Measurements from ENCODE around the gene GPR4. TPM values are rescaled to one million over a fixed set of nuclear protein-coding genes. Genes with fewer than 3 reads are reported as not detected.

Gene GPR4
- total RNA-seq, result 1 to 10 TPM in 1 of 2 donors, under 1 TPM in 1; 0.59 to 1.5 TPM
- long read RNA-seq, partial matches to known transcripts, result 0 of 3 reads
- long read RNA-seq, other reads (novel, unspliced or antisense), result 3 of 3 reads

DNA sequence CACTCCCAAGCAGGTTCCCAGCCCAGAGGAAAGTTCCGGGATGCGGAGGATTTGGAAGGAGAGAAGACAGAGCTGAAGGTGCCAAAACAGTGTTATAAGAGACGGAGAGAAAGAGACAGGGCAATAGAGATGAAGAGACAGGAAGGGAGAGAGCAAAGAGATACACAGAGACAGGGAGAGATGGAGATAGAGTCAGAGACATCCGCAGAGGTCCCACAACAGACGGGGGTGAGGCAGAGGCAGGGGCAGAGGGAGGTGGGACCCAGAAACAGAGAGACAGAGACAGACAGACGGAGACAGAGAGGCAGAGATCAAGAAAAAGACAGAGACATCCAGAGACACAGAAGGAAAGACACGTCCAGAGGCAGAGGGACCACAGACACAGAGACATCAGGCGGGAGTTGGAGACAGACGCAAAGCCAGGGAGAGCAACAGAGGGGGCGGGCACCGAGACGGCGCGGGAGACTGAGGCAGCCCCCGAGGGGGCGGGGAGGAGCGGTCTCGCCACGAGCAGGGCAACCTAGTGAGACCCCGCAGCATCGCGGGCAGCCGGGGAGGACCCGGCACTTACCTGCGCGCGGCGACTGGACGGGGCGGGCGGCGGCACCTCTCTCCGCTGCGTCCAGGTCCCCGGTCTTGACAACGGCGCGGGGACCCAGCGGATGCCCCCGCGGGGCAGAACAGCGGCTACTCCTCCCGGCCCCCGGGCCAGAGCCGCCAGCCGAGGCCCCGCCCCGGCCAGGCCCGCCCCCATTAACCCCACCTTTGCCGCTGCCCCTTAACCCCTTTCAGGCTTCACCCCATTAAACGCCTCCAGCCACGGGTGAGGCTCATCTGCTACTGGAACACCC, at the start of gene GPR4:
Gene GPR4 (minus strand): TSS at position 689 of the 851 bp plus-strand sequence. CDS start 10,346 bp downstream, outside the sequence.
- intact Hi-C loops (cut with DNase I, micrococcal nuclease), result no loop called here
- ATAC-seq, result peak; percentile 50
- no peak for DNase-seq

DNA sequence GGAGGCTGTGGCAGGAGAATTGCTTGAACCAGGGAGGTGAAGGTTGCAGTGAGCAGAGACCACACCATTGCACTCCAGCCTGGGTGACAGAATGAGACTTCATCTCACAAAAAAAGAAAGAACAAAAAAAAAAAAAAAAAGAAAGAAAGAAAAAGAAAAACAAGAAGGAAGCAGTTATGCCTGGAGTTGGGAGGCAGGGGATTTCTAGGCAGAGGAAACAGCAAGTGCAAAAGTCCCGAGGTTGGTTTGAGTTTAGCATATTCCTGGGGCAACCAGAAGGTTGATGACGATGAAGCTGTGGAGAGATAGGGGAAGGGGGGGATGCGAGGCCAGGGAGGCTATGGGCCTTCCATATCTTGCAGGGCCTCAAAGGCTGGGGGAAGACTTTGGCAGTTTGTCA, 48.7 kb upstream of the GPR4 start:
- no peak for ATAC-seq
- DNase-seq, result no peak
- intact Hi-C loops (cut with DNase I, micrococcal nuclease), result no loop called here

DNA sequence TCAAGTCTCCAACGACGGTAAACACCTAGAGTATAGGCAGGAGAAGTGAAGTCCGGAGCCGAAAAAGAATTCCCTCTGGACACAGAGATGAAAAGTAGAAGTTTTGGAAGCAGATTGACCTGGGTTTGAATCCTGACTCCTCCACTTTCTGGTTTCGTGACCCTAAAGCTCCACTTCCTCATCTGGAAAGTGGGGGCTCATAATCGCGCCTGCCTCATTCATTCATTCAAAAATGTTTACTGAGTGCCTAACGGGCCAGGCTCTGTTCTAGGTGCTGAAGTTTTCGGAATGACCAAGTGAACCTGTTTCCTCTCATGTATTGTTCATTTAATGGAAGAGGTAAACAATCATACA, 44.3 kb upstream of the GPR4 start:
- intact Hi-C loops (cut with DNase I, micrococcal nuclease), result loop anchor here in 1 of 2 donors (10.0 kb wide), 1 partner anchor 52 kb away; no protein-coding TSS in a partner anchor
- DNase-seq, result no peak

DNA sequence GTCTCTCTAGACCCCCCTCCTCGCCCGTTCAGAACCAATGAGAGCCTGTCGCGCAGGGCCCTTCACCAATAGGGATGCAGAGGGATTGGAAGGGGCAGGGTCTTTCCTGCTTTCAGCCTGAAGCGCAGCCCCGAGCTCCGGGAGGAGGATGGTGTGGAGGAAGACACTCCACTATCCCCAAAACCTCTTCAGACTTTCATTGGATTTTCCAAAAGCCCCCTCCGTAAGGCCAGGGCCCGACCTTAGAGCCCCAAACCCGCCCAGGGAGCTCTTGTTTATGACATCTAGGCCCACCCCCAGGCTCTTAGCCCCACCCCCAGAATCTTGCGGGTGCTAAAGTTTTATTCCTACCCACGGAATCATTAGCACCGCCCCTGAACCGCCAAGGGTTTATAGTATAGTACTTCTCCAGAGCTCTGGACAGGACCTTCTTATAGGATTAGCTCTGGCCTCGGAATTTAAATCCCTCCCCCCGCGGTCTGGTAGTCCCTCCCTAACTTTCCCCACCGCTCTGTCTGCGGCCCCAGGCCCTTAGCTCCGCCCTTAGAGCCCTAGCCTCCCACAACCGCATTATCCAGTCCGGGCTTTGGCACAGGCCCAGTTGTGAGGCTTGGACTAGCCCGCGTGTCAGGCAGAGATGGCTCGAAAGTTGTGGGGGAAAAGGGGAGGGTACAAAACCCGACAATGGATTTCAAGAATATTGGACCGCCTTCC, 43.8 kb upstream of the GPR4 start:
- DNase-seq, result peak; percentile 68 to 69
- intact Hi-C loops (cut with DNase I, micrococcal nuclease), result loop anchor here in 1 of 2 donors (10.0 kb wide), 1 partner anchor 51 kb away; no protein-coding TSS in a partner anchor
- no peak for ATAC-seq

More for the DNA sequence above, 44.3 kb upstream of the GPR4 start:
- no peak for ATAC-seq

DNA sequence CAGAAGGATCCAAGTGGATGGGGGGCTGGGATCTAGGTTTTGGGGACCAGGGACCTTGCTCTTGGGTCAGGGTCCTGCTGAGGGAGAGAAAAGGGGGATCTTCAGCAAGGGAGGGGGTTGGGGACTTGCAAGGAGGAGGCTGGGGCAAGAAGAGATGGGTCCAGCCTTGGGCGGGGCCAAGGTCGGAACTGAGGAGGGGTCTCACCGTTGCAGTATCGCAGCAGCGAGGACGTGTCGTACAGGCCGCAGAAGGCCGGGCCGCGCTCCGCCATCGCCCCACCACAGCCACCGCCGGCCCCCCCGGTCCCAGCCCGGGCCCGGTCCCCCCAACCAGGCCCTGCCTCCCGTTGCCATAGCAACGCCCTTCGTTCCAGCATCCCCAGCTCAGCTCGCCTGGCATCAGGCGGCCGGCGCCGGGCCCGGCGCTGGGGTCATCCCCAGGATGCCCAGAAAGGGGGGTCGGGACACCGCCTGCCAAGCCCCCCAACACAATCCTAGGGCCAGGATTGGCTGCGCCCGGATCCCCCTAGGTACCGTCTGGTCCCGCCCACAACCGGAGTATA, 43.1 kb upstream of the GPR4 start:
- no peak for DNase-seq
- intact Hi-C loops (cut with DNase I, micrococcal nuclease), result loop anchor here in 1 of 2 donors (10.0 kb wide), 1 partner anchor 50 kb away; no protein-coding TSS in a partner anchor
- ATAC-seq, result no peak

DNA sequence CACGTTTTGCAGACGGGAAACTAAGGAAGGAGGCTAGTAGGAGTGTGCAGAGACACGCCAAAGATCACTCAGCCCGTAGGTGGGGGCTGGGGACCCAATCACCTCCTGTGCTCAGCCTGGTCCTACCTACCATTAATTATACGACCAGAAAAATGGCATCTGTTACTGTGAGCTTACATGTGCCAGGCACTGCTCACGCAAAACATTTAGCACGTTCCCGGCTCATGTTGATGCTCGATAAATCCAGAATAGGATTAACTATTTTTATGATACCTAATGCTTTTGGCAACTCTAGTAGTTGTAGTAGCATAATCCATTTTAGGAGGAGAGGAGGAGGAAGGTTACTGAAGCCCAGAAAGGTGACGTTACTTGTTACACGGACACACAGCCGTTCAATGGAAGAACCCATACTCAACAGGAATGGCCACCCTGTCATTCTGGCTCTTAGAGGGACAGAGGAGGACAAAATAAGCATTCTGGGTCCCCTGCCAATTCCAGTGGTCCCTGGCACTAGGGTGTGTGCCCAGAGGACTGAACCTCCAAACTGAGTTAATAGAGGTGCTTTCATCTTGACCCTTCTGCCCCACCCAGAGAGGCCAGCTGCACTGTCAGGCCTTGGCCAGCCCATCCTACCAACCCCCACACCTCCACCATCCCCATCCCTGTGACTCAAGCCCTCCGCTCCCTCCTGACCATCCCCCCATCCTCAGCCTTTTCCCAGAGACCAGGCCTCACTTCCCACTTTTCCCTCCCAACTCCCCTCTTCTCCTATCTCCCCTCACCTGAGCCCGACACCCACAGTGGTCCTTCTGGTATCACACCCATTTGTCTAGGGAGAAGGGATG, 42.1 kb upstream of the GPR4 start:
- ATAC-seq (no peak), DNase-seq (no peak)
- intact Hi-C loops (cut with DNase I, micrococcal nuclease), result loop anchor here (5.0 to 10.0 kb wide), 2 partner anchors 37 to 49 kb away; no protein-coding TSS in a partner anchor

DNA sequence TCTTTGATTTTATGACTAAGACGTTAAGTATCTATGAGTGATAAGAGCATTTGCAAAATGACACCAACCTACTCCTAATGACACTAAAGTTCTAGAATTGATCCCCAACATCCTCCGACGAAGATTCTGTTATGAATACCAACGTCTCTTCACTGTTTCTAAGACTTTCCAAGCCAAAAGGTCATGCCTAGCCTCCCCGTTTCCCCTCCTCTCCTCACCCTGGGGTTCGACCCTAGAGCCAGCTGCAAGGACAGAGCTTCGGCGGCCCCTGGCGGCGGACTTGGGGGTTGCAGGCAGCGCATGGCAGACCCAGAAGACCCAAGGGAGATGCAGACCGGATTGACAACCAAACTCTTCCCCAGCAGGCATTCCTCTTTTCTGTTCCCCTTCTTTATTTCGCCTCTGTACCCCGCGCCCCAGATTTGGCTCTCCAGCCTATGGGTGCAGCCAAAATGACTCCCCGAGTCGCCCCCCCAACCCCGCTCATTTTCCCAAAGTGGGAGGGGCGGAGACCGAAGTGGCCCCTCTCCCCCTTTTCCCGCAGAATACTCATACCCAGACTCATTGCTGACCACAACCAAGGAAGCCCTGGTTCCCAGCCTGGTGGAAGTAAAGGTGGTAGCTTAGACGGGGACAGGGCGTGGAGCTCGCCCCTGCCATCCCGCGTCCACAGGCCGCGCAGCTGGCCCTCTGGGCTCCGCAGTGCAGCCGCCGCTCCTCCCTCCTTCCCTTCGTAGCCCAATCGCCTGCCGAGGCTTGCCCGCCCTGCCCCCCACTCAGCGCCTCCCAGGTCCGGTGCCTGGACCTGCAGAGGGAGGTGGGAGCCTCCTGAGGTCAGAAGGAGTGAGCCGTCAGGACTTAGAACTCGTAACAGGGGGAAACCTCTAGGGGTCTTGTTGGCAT, 41.3 kb upstream of the GPR4 start:
- DNase-seq, result peak; percentile 75 to 92
- intact Hi-C loops (cut with DNase I, micrococcal nuclease), result loop anchor here (5.0 to 10.0 kb wide), 2 partner anchors 36 to 48 kb away; no protein-coding TSS in a partner anchor
- ATAC-seq, result peak; percentile 39

DNA sequence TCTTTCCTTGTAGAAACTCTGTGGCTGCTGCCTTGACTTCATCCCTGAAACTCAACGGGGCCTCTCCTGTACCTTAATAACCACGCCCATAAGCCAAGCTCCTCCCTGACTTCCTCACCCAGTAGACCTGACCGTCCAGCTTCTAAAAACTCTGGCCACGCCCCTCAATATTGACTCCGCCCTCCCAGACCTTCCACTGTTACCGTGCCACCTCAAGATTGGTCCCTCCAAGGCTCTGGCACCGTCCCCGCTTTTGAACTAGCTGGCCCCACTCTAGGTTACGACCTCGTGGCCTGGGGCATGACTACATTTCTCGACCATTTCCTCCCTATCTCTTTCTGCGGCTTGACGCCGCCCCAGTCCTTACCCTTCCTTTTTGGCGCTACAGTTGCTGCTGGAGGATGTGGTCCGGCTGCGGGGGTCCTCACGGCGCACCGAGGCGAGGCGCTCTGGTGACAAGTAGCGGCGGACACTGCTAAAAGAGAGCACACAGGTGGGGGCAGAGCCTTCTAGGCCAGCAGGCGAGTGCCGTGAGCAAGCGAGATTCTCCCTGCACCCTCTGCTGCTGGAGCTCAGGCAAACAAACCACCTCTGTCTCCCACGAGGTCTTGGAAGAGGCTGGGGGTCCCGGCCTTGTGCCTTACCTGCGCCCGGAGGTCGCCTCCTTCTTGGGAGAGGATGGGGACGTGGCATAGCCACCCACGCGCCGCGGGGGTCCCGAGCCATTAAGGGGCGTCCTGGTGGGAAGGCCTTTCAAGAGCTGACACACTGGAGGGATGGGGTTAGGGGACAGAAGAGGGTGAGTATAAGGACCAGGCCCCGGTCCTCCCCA, 39.5 kb upstream of the GPR4 start:
- intact Hi-C loops (cut with DNase I, micrococcal nuclease), result loop anchor here (5.0 to 10.0 kb wide), 2 partner anchors 34 to 47 kb away; no protein-coding TSS in a partner anchor
- ATAC-seq (peak; percentile 66), DNase-seq (peak; percentile 95)

DNA sequence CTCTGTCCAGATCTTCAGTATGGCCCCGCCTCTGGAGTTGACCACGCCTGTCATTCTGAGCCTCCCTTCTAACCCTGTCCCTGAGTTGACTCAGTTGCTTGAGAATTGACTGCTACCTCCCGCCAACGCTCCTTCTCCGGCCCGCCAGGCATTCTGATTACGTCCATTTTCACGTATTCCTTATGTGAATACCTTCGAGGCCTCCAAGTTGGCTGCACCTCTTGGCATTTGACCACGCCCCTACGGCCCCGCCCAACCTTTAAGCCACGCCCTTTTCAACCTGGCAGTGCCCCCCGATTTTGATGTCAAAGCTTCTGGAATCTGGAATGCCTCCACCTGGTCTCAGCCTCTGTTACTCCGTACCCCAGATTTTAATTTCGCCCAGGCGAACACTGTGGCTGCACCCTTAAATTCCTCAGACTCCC, 38.8 kb upstream of the GPR4 start:
- intact Hi-C loops (cut with DNase I, micrococcal nuclease), result loop anchor here (5.0 to 10.0 kb wide), 2 partner anchors 34 to 46 kb away; no protein-coding TSS in a partner anchor
- peak; percentile 45 to 56 for DNase-seq
- ATAC-seq, result no peak

DNA sequence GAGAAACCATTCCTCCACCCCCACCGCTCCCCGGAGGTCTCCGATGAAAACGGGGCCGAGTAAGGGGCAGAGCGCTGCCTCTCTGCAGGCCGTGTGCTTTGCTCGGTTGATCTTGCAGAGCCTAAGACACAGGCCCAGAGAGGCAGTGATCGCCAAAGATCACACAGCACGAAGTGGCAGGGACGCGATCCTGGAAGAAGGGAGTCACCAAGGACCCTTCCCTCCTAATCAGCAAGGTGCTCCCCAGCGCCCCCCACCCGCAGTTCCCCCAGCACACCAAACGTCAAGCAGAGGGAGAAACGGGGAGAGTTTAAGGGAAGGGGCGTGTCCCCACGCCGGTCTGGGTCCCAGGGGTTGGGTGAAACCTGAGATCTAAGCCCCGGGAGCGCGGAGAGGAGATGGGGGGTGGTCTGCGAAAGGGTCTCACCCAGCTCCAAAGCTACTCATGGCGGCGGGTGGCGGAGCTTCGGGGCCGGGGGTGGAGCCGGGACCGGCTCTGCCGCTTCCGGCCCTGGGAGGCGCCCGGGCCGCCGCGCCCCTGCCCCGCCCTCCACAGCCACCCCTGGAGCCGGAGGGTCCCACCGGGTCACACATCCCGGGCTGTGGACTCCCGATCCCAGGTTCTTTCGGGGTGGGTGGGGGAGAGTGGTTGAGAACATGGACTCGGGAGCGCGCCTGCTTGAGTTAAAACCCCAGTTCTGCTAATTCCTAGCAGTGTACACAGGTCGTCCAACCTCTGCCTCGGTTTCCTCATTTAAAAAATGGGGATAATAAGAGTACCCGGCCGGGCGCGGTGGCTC, 37.1 kb upstream of the GPR4 start, which contains the start of gene EML2:
Gene EML2 (minus strand): TSS at position 468 of the 800 bp plus-strand sequence. CDS start 21 bp downstream, at position 447.
- DNase-seq, result peak; percentile 66 to 84
- peak; percentile 67 for ATAC-seq
- intact Hi-C loops (cut with DNase I, micrococcal nuclease), result loop anchor here in 1 of 2 donors (5.0 kb wide), 1 partner anchor 127 kb away; no protein-coding TSS in a partner anchor

DNA sequence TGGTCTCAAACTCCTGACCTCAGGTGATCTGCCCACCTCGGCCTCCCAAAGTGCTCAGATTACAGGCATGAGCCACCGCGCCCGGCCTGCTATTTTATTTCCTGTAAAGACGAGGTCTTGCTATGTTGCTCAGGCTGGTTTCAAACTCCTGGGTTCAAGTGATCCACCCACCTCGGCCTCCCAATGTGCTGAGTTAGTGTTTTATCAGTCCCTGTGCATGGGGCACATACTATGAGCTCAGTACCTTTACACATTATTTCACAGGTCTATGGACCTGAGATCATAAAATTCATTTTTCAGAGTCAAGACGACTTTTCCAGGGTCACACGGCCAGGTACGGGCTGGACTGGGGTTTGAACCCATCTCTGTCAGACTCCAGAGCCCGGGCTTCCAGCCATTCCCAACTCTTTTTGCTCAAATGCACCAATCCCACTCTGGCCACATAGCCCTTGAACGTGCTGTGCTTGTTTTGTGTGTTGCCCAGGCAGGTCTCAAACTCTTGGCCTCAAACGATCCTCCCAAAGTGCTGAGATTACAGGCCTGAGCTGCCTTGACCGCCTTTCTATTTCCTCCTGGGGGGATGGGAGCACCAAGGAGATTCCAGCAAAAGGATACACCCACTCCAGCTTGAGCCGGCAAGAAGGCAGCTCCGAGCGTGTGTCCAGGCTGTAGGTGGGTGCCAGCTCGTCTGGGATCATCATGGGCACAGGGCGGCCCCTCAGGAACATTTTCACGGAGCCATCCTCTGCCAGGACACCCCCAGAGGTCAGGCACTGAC, 36.1 kb upstream of the GPR4 start:
- ATAC-seq, result peak; percentile 62
- intact Hi-C loops (cut with DNase I, micrococcal nuclease), result loop anchor here in 1 of 2 donors (5.0 kb wide), 1 partner anchor 126 kb away; no protein-coding TSS in a partner anchor
- DNase-seq, result peak; percentile 70 to 83

DNA sequence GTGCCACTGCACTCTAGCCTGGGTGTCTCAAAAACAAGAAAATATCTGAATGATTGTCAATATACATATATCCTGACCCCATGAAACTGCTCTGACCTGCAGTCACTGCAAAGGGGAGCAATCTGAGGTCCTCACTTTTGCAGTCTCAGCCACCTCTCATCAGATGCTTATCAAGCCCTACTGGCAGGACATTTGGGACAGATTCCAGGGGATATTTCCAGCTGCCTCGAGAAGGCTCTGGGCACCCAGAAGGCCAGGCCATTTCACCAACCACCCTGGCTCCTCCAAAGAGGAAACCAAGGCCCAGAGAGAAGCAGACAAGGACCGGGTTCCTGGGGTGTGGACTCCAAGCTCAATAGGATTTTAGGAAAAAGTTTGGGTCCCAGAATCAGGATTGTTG, 34.9 kb upstream of the GPR4 start:
- ATAC-seq (no peak), DNase-seq (no peak)
- intact Hi-C loops (cut with DNase I, micrococcal nuclease), result loop anchor here in 1 of 2 donors (5.0 kb wide), 1 partner anchor 125 kb away; no protein-coding TSS in a partner anchor

DNA sequence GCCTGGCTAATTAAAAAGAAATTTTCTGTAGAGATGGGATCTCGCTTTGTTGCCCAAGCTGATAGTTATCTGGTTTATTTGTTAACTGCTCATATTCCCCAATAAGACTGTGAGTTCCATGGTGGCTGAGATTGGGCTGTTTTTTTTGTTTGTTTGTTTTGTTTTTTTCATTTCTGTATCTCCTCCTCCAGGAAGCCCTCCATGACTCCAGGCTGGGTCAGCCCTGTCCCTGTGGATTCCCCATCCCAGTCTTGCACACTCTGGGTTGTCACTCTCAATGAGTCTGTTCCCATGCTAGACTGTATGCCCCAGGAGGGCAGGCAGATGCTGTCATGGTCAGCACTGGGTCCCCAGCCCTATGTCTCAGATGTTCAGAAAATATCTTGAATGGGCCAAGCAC, 34.3 kb upstream of the GPR4 start:
- intact Hi-C loops (cut with DNase I, micrococcal nuclease), result loop anchor here in 1 of 2 donors (5.0 kb wide), 1 partner anchor 124 kb away; no protein-coding TSS in a partner anchor
- ATAC-seq, result no peak
- DNase-seq, result no peak

DNA sequence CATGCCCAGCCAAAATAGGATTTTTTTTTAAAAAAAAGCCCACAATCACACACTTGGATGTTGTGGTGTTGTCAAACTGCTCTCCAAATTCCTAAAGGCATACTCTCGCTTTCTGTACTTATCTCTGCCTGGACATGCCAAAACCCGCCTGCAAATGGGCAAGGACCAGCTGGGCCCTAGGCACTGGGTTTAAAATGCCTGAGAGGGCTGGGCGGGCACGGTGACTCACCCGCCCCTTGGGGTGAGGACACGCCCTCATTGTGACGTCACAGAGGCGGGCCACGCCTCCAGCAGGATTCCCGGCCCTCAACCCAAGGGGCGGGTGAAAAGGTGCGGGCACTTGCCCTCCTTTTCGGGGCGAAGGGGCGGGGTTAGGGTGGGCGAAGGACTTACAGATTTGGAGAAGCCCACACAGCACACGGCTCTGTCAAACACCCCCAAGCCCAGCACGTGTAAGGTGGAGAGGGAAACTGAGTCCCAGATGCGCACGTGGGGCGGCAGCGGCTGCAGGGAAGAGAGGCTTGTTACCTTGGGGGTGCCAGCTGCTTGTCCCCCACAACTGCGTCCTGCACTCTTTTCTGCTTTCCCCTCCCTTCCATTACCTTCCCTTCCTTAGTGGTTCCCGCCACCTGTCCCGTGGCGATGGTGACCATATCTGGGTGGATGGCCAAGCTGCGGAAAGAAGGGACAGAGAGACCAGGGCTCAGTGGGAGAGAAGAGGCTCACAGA, 30.6 kb upstream of the GPR4 start:
- DNase-seq, result peak; percentile 58 to 72
- ATAC-seq, result peak; percentile 90
- intact Hi-C loops (cut with DNase I, micrococcal nuclease), result no loop called here

All from left colon (tissue), 2 donors.